GM19328 (cell line): ENCODE results near the gene CIDEA.
"Not testable (repeated sequence)": the region's sequence is repeated elsewhere in the genome, so short reads cannot be mapped to it uniquely, and the experiment has no call there.

Experiments used
- ATAC-seq: cut with Tn5 transposase; IDR thresholded peaks from one replicate; pipeline ENCODE4 v1.9.1; 2021; ENCODE audit warnings: mild to moderate bottlenecking, moderate library complexity; ENCODE audit not compliant: unreplicated experiment

CIDEA gene

GRCh38 chr18:12254136-12254819 is at the start of gene CIDEA:
Gene CIDEA (plus strand): TSS chr18:12254361. CDS start chr18:12254384, 23 bp downstream.
- no peak for ATAC-seq

GRCh38 chr18:12208296-12209153 is 45.6 kb upstream of the CIDEA start:
- ATAC-seq: not testable (repeated sequence)

GRCh38 chr18:12212308-12212707 is 41.9 kb upstream of the CIDEA start:
- not testable (repeated sequence) for ATAC-seq

- ATAC-seq: not testable (repeated sequence)
Measured at GRCh38 chr18:12214296-12215005, 39.7 kb upstream of the CIDEA start.

GRCh38 chr18:12216471-12216870 is 37.7 kb upstream of the CIDEA start:
- ATAC-seq: not testable (repeated sequence)

- not testable (repeated sequence) for ATAC-seq
Measured at GRCh38 chr18:12218603-12219002, 35.6 kb upstream of the CIDEA start.

- ATAC-seq: not testable (repeated sequence)
Measured at GRCh38 chr18:12222041-12222440, 32.1 kb upstream of the CIDEA start.

DNA sequence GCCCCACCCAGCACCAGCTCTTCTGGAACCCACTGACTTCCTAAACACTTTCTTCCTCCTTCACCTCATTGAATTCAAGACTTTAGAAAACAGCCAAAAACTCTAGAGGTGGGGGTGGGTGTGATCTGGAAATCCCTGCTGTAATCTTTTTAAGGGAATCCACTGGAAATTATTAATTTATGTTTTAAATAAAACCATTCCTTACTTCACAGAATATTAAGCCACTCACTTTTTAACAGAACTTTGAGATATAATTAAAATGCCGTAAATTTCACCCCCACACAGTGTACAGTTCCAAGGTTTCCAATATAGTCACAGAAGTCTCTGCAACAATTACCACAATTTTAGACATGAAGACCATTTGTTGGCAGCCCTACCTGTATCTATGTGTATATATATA is 30.8 kb upstream of the CIDEA start:
- ATAC-seq: not testable (repeated sequence)

DNA sequence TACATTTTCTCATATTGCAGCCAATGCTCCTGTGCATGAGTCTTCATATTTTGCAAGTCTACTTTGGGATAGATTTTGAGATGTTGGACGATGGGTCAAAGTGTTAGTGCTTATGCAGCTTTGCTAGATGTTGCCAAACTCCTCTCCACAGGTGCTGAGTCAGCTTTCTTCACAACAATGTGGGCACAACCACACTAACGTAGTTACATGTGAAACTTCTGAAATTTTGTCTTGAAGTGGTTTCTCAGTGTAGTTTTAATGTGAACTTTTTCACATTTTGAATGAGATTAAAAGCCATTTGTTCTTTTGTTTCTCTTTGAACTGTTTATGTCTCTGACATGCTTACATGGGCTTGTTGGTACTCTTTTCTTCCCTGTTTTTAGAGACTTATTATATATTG is 27.4 kb upstream of the CIDEA start:
- not testable (repeated sequence) for ATAC-seq

GRCh38 chr18:12227399-12228186 is 26.6 kb upstream of the CIDEA start:
- not testable (repeated sequence) for ATAC-seq

GRCh38 chr18:12228308-12228707 is 25.9 kb upstream of the CIDEA start:
- not testable (repeated sequence) for ATAC-seq

DNA sequence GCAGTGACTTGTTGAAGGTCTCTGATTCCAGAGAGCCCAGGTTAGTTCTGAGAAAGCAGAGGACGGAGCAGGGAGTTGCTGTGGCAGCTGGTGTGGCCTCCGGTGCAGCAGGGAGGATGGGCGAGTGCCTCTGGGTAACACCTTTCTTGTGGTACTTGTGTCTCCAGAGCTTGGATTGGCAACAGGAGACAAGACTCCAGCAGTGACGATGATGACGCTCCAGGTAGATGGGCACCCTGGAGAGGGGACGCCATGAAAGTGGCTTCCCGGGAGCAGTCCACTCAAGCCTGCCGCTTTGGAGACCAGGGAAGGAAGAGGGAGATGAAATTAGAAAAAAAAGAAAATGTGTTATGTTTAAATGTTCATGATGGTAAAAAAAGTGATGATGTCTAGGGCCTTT is 23.6 kb upstream of the CIDEA start:
- not testable (repeated sequence) for ATAC-seq

GRCh38 chr18:12231040-12231882 is 22.9 kb upstream of the CIDEA start:
- no peak for ATAC-seq

- ATAC-seq: no peak
Measured at GRCh38 chr18:12231986-12232385, 22.2 kb upstream of the CIDEA start.

DNA sequence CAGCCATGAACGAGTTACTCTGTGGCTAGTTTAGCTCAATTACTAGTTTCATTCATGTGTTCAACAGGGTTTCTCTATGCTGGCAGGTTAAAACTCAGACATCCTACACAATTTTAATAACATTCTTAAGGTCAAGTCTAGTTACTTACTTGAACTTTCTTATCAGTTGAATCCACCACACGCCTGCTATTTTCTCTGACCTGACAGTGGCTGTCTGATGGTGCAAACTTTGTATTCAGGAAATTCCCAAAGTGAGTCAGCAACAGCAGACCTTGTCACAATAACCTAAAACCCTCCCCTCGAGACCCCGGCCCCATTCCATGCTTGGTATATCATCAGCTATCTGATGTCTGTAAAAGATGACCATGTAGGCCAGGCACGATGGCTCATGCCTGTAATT is 20.8 kb upstream of the CIDEA start:
- ATAC-seq: no peak

DNA sequence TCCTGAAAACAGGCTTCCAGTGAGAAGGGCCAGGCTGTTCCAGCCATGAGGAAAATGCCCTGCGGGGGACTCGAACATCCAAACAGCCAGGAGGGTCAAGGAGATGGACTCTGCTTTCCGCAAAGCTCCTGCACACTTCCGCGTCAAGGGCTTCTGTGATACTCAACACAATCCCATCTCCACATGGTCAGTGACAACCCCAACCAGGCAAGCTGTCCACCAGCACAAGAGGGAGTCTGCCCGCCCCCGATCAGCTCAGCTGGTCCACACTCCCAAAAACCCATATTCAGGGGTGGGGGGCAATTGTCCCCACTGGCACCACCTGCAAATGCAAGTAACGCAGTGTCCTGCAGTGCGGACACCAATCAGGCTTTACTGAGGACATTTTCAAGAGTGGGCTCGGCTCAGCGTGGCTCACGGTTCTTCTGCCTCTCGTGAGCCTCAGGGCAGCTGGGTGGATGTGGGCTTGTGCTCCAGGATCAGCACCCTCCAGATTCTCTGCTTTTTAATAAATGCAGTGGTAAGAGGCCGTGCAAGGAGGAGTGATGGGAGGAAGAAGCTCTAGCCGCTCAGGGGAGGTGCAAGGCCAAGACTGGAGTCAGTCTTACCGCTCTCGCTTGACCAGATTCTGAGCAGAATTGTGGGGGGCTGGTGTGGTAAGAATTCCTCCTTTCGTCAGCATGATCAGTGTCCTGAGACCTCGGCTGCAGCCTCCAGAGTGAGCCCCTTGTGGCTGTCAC is 19.5 kb upstream of the CIDEA start:
- ATAC-seq: no peak

GRCh38 chr18:12236141-12236540 is 18.0 kb upstream of the CIDEA start:
- ATAC-seq: no peak

GRCh38 chr18:12236934-12237832 is 17.0 kb upstream of the CIDEA start:
- no peak for ATAC-seq
